ENCODE results near the gene MST1. TPM values are rescaled to one million over a fixed set of nuclear protein-coding genes. Genes with fewer than 3 reads are reported as not detected.
A peak's percentile ranks its signal among the peaks of the same experiment; 100 is the strongest.

MST1 gene
- total RNA-seq, 1 donor from 2014 or later: 2.7 TPM

DNA sequence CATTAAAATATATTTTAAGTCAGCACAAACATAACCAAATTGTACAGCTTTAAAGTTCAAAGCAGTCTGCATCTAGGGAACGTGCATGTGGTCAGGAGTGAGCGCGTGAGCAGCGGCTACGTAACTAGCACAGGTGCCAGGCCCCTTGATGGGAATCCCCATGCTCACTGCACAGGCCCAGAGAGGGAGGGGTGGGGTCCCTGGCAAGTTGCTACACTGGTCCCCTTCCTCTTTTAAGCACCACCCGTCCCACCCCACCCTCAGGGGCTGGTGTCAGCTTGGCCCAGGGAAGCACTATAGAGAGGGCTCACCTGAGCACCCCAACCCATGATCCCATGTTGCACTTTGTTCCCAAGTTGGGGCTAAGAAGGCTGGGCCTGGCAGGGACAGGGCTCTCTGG is 35.3 kb upstream of the MST1 start:
- DNase-seq (ENCODE audit: low spot score): peak; percentile 29
- no peaks in the 10 kb centered on the region for H3K9me3 Mint-ChIP-seq

DNA sequence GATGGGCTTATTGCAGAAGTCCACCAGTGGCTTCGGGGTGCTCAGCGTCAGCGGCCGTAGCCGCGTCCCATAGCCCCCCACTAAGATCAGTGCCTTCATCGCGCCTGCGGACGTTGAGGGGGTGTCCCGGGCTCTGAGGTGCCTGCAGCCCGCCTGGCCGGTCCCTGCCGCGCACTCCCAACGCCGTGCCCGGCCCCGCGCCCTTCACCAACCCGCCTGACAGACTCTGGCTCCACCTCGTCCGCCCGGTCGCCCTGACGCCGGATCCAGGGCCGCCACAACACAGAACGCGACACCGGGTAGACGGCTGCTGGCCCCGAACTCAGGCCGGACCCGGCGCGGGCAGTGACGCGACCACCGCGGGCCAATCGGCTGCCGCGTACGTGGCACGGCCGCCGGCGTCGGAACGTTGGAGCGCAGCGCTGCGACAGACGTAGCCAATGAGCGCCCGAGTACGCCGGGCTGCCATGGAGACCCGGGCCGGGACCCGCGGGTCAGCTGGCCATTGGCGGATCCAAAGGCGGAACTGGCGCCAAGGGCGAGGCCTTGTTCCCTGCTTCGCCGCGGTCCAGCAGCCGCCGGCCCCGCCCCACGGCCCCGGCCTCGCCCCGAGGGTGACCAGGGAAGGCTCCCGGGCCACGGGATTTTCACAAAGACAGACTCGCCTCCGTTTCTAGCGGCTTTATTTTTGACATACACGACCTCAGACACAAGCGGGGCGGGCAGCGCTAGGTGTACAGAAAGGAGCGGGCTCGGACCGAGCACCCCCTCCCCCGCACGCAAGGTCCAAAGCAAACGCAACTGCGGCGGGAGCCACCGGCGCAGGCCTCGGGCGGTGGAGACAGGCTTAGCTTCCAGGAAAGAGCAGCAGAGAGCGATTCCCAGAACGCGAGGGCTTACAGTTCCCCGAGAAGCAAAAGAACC is 34.6 kb upstream of the MST1 start, which contains the start of gene GMPPB:
GMPPB (minus strand) TSS at position 324 of the 924 bp plus-strand sequence; CDS start at position 99, 225 bp downstream.
- H3K4me3 ChIP-seq: peak within 1 kb of the TSS; percentile 80
- H3F3A ChIP-seq (ENCODE audit: low read depth): peaks cover 45% of the 10 kb centered on the region
- no peaks in the 10 kb centered on the region for H3K36me3 ChIP-seq
- H3K9me3 ChIP-seq (ENCODE audit: low read depth): no peaks in the 10 kb centered on the region
- H3K4me1 ChIP-seq: peaks cover 7% of the 10 kb centered on the region
- Mint-ChIP-seq H3K36me3 (peaks cover 10% of the 10 kb centered on the region), H3K9me3 (no peaks in the 10 kb centered on the region), H3K27ac (peak within 1 kb of the TSS; percentile 97), H3K4me3 (peak within 1 kb of the TSS; percentile 94), H3K4me1 (peaks cover 21% of the 10 kb centered on the region), H3K27me3 (ENCODE audit: insufficient read depth, low read depth) (peaks cover 9% of the 10 kb centered on the region)
- H3K4me2 ChIP-seq: peak within 1 kb of the TSS; percentile 87
- peak within 1 kb of the TSS; percentile 92 for H3K9ac ChIP-seq
- H2AFZ ChIP-seq (replicated peaks): peak within 1 kb of the TSS; percentile 47
- H3K27ac ChIP-seq: peak within 1 kb of the TSS; percentile 84
- peaks cover 12% of the 10 kb centered on the region for H3K79me2 ChIP-seq (ENCODE audit: low read depth)
- DNase-seq (ENCODE audit: low spot score): peak; percentile 99
- peaks cover under 1% of the 10 kb centered on the region for H3K27me3 ChIP-seq
- TF ChIP-seq, protein P1, sequence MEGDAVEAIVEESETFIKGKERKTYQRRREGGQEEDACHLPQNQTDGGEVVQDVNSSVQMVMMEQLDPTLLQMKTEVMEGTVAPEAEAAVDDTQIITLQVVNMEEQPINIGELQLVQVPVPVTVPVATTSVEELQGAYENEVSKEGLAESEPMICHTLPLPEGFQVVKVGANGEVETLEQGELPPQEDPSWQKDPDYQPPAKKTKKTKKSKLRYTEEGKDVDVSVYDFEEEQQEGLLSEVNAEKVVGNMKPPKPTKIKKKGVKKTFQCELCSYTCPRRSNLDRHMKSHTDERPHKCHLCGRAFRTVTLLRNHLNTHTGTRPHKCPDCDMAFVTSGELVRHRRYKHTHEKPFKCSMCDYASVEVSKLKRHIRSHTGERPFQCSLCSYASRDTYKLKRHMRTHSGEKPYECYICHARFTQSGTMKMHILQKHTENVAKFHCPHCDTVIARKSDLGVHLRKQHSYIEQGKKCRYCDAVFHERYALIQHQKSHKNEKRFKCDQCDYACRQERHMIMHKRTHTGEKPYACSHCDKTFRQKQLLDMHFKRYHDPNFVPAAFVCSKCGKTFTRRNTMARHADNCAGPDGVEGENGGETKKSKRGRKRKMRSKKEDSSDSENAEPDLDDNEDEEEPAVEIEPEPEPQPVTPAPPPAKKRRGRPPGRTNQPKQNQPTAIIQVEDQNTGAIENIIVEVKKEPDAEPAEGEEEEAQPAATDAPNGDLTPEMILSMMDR (IDR thresholded peaks at IDR 0.05): peak; percentile 10
- TF ChIP-seq EZH2phosphoT487 (IDR thresholded peaks at IDR 0.05) (no peak), EZH2 (IDR thresholded peaks at IDR 0.05) (no peak)
- no peaks in the 10 kb centered on the region for H4K20me1 ChIP-seq (ENCODE audit: low read depth)

More for the DNA sequence above, 35.3 kb upstream of the MST1 start:
- Histone ChIP-seq H3K79me2 (ENCODE audit: low read depth) (peaks cover 12% of the 10 kb centered on the region), H3K9ac (peak overlapping the region; percentile 65), H2AFZ (replicated peaks) (peak overlapping the region; percentile 47), H3K27ac (peak overlapping the region; percentile 84), H3F3A (ENCODE audit: low read depth) (peaks cover 39% of the 10 kb centered on the region), H3K4me1 (peaks cover 5% of the 10 kb centered on the region), H3K4me3 (peak overlapping the region; percentile 80), H3K4me2 (peak overlapping the region; percentile 87), H3K9me3 (ENCODE audit: low read depth) (no peaks in the 10 kb centered on the region), H3K36me3 (no peaks in the 10 kb centered on the region), H3K27me3 (no peaks in the 10 kb centered on the region), H4K20me1 (ENCODE audit: low read depth) (no peaks in the 10 kb centered on the region)
- Mint-ChIP-seq H3K36me3 (peaks cover 10% of the 10 kb centered on the region), H3K4me1 (peaks cover 20% of the 10 kb centered on the region), H3K4me3 (peak overlapping the region; percentile 94), H3K27ac (peak overlapping the region; percentile 97), H3K27me3 (ENCODE audit: insufficient read depth, low read depth) (peaks cover 9% of the 10 kb centered on the region)
- TF ChIP-seq EZH2 (IDR thresholded peaks at IDR 0.05): no peak
- no peak for TF ChIP-seq EZH2phosphoT487 (IDR thresholded peaks at IDR 0.05)
- TF ChIP-seq, protein P1 (IDR thresholded peaks at IDR 0.05): no peak

DNA sequence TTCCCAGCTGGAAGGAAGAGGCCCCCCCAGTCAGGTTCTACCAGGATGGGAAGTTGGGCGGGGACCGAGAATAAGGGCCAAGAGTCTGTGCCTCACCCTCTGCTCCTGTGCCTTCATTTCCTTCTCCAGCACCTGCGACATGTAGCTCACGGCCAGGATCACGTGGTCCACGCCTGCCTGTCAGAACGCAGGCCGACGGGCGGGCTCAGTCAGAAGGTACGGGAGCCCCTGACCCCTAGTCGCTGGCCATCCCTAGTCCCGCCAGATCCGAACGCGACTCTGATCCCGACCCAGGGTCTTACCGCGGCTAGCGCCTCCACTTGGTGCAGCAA is 34.0 kb upstream of the MST1 start:
- Histone ChIP-seq H3K9me3 (ENCODE audit: low read depth) (no peaks in the 10 kb centered on the region), H3K4me2 (peak overlapping the region; percentile 81), H3K27me3 (peaks cover 6% of the 10 kb centered on the region), H3K36me3 (no peaks in the 10 kb centered on the region), H3F3A (ENCODE audit: low read depth) (peaks cover 50% of the 10 kb centered on the region), H3K4me3 (peak overlapping the region; percentile 80), H3K27ac (peak overlapping the region; percentile 64), H3K4me1 (peaks cover 8% of the 10 kb centered on the region), H3K79me2 (ENCODE audit: low read depth) (peaks cover 12% of the 10 kb centered on the region), H4K20me1 (ENCODE audit: low read depth) (no peaks in the 10 kb centered on the region), H3K9ac (peak overlapping the region; percentile 92), H2AFZ (replicated peaks) (no peak overlapping the region)
- Mint-ChIP-seq H3K4me3 (peak overlapping the region; percentile 94), H3K4me1 (peaks cover 25% of the 10 kb centered on the region), H3K27ac (peak overlapping the region; percentile 87), H3K9me3 (no peaks in the 10 kb centered on the region), H3K27me3 (ENCODE audit: insufficient read depth, low read depth) (peaks cover 9% of the 10 kb centered on the region), H3K36me3 (peaks cover 13% of the 10 kb centered on the region)
- peak; percentile 58 for DNase-seq (ENCODE audit: low spot score)
- TF ChIP-seq EZH2 (IDR thresholded peaks at IDR 0.05) (no peak), EZH2phosphoT487 (IDR thresholded peaks at IDR 0.05) (no peak)
- TF ChIP-seq, protein P1 (IDR thresholded peaks at IDR 0.05): no peak
